ENCODE measurements around the gene GPR78.

The GPR78 gene

GRCh38 chr4:8580321-8581093 is at the start of gene GPR78:
Gene GPR78 (plus strand): TSS chr4:8580392. CDS start chr4:8580983, 591 bp downstream.
- no peak for DNase-seq (ENCODE audit: low read depth in 2 of 2)

GRCh38 chr4:8532245-8532781 is 47.9 kb upstream of the GPR78 start:
- no peak for DNase-seq (ENCODE audit: low read depth in 2 of 2)

GRCh38 chr4:8533274-8533865 is 46.8 kb upstream of the GPR78 start:
- no peak for DNase-seq (ENCODE audit: low read depth in 2 of 2)

GRCh38 chr4:8534129-8534528 is 46.1 kb upstream of the GPR78 start:
- no peak for DNase-seq (ENCODE audit: low read depth in 2 of 2)

- no peak for DNase-seq (ENCODE audit: low read depth in 2 of 2)
Observed at GRCh38 chr4:8534611-8535010, 45.6 kb upstream of the GPR78 start.

GRCh38 chr4:8536467-8536866 is 43.7 kb upstream of the GPR78 start:
- DNase-seq (ENCODE audit: low read depth in 2 of 2) = no peak

GRCh38 chr4:8537041-8537461 is 43.1 kb upstream of the GPR78 start:
- no peak for DNase-seq (ENCODE audit: low read depth in 2 of 2)

- DNase-seq (ENCODE audit: low read depth in 2 of 2) = no peak
Observed at GRCh38 chr4:8538076-8538702, 42.0 kb upstream of the GPR78 start.

GRCh38 chr4:8538703-8539567 is 41.3 kb upstream of the GPR78 start:
- DNase-seq (ENCODE audit: low read depth in 2 of 2) = no peak

- DNase-seq (ENCODE audit: low read depth in 2 of 2) = no peak
Observed at GRCh38 chr4:8539661-8540060, 40.5 kb upstream of the GPR78 start.

GRCh38 chr4:8540072-8540471 is 40.1 kb upstream of the GPR78 start:
- no peak for DNase-seq (ENCODE audit: low read depth in 2 of 2)

GRCh38 chr4:8540586-8540985 is 39.6 kb upstream of the GPR78 start:
- no peak for DNase-seq (ENCODE audit: low read depth in 2 of 2)

GRCh38 chr4:8540991-8541390 is 39.2 kb upstream of the GPR78 start:
- no peak for DNase-seq (ENCODE audit: low read depth in 2 of 2)

GRCh38 chr4:8541981-8542715 is 38.0 kb upstream of the GPR78 start:
- no peak for DNase-seq (ENCODE audit: low read depth in 2 of 2)

GRCh38 chr4:8542776-8543525 is 37.2 kb upstream of the GPR78 start:
- no peak for DNase-seq (ENCODE audit: low read depth in 2 of 2)

- no peak for DNase-seq (ENCODE audit: low read depth in 2 of 2)
Observed at GRCh38 chr4:8543623-8544022, 36.6 kb upstream of the GPR78 start.

- no peak for DNase-seq (ENCODE audit: low read depth in 2 of 2)
Observed at GRCh38 chr4:8544282-8544681, 35.9 kb upstream of the GPR78 start.

- DNase-seq (ENCODE audit: low read depth in 2 of 2) = no peak
Observed at GRCh38 chr4:8544741-8545438, 35.3 kb upstream of the GPR78 start.

- DNase-seq (ENCODE audit: low read depth in 2 of 2) = no peak
Observed at GRCh38 chr4:8545439-8545765, 34.8 kb upstream of the GPR78 start.

- no peak for DNase-seq (ENCODE audit: low read depth in 2 of 2)
Observed at GRCh38 chr4:8546766-8547107, 33.5 kb upstream of the GPR78 start.
